Fibroblast of mammary gland (primary cell): ENCODE data around the gene JUN.

Experiments
- DNase-seq: peaks from one replicate; pipeline ENCODE4 v3.0.0-alpha.2; 2010; ENCODE audit warnings: low read depth
- H3K4me3 ChIP-seq: 2 replicates; pipeline ENCODE4 v1.5.1; 2011; ENCODE audit warnings: low read depth, mild to moderate bottlenecking, low read length, moderate library complexity; ENCODE audit not compliant: control insufficient read depth
- CTCF ChIP-seq: conservative IDR thresholded peaks from 2 replicates; pipeline ENCODE4 v1.5.1; 2011; ENCODE audit warnings: low read depth, low read length, inconsistent platforms; ENCODE audit not compliant: control insufficient read depth, insufficient read depth

JUN gene

GRCh38 chr1:58823481-58824010 is 39.7 kb upstream of the JUN start:
- H3K4me3 ChIP-seq, result no peak overlapping the region
- no peak for TF ChIP-seq CTCF
- peak; percentile 94 for DNase-seq

- TF ChIP-seq CTCF, result no peak
- DNase-seq, result no peak
- H3K4me3 ChIP-seq, result no peak overlapping the region
These were observed 37.5 kb upstream of the JUN start for GRCh38 chr1:58821309-58821708.

DNA sequence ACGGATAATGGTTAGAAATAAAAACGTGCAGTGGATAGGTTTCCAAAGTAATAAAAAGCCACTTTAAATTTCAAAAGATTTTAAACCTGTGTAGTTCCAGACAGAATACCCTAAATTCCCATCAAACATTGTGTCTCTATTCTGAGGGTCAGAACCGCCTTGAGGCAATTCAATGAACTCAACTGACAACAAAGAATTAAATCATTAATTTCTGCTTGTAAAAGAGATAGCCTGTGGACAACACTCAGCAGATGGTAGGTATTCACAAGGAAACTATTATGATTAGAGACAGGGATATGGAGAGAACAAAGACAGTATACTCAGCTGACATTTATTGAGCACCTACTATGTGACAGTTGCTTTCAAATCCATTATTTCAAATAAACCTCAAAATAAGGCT is 35.1 kb upstream of the JUN start:
- no peak overlapping the region for H3K4me3 ChIP-seq
- DNase-seq, result no peak
- TF ChIP-seq CTCF, result no peak

DNA sequence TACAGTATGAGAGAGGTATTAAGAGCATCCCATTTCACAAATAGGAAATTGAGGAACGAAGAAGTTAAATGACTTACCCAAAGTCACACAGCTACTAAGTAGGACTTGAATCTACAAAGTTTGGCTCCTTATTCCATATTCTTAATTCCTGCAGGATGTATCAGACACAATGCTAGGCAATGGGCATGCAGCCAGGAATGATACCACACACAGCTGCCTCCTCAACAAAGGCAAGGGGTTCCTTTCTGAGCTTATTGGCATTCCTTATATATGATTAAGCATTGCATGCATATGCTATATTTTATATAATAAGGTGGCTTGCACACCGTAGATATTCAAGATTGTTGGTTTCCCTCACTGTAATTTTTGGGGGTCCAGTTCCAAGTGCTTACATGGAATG is 34.2 kb upstream of the JUN start:
- H3K4me3 ChIP-seq, result no peak overlapping the region
- peak; percentile 90 for DNase-seq
- TF ChIP-seq CTCF, result no peak

DNA sequence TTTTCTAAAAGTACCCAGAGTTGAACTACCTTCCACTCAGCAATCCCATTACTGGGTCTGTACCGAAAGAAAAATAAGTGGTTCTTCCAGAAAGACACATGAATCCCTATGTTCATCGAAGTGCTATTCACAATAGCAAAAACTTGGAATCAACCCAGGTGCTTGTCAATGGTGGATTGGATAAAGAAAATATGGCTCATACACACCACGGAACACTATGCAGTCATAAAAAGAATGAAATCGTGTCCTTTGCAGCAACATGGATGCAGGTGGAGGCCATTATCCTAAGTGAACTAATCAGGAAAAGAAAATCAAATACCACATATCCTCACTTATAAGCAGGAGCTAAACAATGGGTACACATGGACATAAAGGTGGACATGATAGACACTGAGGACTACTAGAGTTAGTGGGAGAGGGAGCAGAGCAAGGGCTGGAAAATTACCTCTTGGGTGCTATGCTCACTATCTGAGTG is 32.9 kb upstream of the JUN start:
- peak; percentile 40 for DNase-seq
- TF ChIP-seq CTCF, result no peak
- H3K4me3 ChIP-seq, result no peak overlapping the region

DNA sequence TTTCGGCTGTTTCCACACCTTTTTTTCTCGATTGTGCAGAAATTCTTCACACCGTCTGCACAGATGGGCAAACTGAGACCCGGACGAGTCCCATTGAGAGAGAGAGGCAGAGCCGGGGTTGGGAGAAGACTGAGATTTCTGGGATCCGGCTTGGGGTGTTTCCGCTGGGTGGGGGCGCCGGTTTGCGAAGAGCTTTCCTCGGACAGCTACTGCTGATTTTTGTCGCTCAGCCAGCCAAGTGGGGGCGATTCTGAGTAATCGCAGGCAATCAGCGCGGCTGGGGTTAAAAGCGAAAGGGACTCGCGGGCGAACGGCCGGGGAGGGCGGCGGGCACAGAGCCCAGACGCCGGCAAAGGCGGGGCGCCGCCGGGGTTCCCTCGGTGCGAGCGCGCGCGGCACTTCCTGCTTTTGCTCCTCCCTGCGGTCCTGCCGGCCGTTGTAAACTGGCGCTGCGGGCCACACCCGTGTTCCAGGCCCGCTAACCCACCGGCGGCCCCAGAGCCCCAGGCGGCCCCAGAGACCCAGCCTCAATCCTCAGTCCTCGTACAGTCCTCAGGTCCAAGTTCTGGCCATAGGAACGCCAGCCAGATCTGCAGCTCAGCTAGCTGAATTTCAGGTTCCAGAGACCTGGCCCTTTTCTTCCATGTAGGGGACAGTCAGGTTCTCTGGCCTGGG is 32.4 kb upstream of the JUN start:
- peak; percentile 90 for DNase-seq
- H3K4me3 ChIP-seq, result peak overlapping the region; percentile 55
- TF ChIP-seq CTCF, result no peak
